GM12878 (cell line): ENCODE measurements around the gene LPCAT3. TPM values are rescaled to one million over a fixed set of nuclear protein-coding genes. Genes with fewer than 3 reads are reported as not detected.

Source experiments
- BACH1 ChIP-seq: fragments of 450-650 bp; IDR thresholded peaks from 2 replicates; pipeline ENCODE4 v1.6.1; 2017; ENCODE audit warnings: mild to moderate bottlenecking, borderline replicate concordance
- CHD1 ChIP-seq: IDR thresholded peaks from 2 replicates; pipeline ENCODE4 v1.6.1; 2012; ENCODE audit warnings: low read depth, low read length, improper control_type of control experiment
- ETV6 ChIP-seq, 2 experiments: fragments of 450-650 bp in 1 of 2; IDR thresholded peaks in 1 of 2; conservative IDR thresholded peaks in 1 of 2; 2 replicates each; pipeline ENCODE4 v1.6.1; 2014; ENCODE audit warnings: antibody characterized with exemption in 1 of 2, borderline replicate concordance in 1 of 2, low read depth in 1 of 2, mild to moderate bottlenecking in 1 of 2, moderate library complexity in 1 of 2
- IKZF2 ChIP-seq, 2 experiments: fragments of 450-650 bp; IDR thresholded peaks; 2 replicates each; pipeline ENCODE4 v1.6.1; 2017; ENCODE audit warnings: mild to moderate bottlenecking in 2 of 2, moderate library complexity in 2 of 2
- LARP7 ChIP-seq: fragments of 450-650 bp; IDR thresholded peaks from 2 replicates; pipeline ENCODE4 v1.6.1; 2017; ENCODE audit warnings: mild to moderate bottlenecking
- MXI1 ChIP-seq: fragments of 150-350 bp; IDR thresholded peaks from 2 replicates; pipeline ENCODE4 v1.6.1; 2011; ENCODE audit warnings: low read depth, mild to moderate bottlenecking, inconsistent platforms, low read length, improper control_type of control experiment
- POLR2AphosphoS5 ChIP-seq: IDR thresholded peaks from 2 replicates; pipeline ENCODE4 v1.6.1; 2011; ENCODE audit warnings: mild to moderate bottlenecking, low read length, inconsistent platforms
- SMC3 ChIP-seq: IDR thresholded peaks from 2 replicates; pipeline ENCODE4 v1.6.1; 2011; ENCODE audit warnings: low read length, improper control_type of control experiment, borderline replicate concordance
- SRF ChIP-seq, 2 experiments: IDR thresholded peaks; 2 replicates each; pipeline ENCODE4 v1.6.1; 2011; ENCODE audit warnings: low read depth in 2 of 2, low read length in 2 of 2, mild to moderate bottlenecking in 1 of 2, moderate library complexity in 1 of 2
- TCF12 ChIP-seq: IDR thresholded peaks from 2 replicates; pipeline ENCODE4 v1.6.1; 2011; ENCODE audit warnings: low read depth, mild to moderate bottlenecking, low read length
- polyA plus RNA-seq, 11 experiments: library from polyadenylated mRNA; depleted of rRNA in 4 of 11; unstranded in 6 of 11; stranded (reverse) in 5 of 11; fragments of >200 nt; fragmentation: Nextera tagmentation in 4 of 11; fragmentation: Illumina TruSeq in 1 of 11; extraction: Ambion mirVana in 4 of 11; extraction: Trizol in 1 of 11; gene quantifications; 1 replicate in 1 of 11; 2 replicates in 10 of 11; pipeline versions ENCODE4 v1.2.1 to v1.2.3, GENCODE V29; 2011 to 2016; ENCODE audit warnings: inconsistent platforms in 2 of 11, missing spikeins in 2 of 11, low read depth in 1 of 11
- total RNA-seq, 4 experiments: library from RNA; depleted of rRNA in 3 of 4; stranded (reverse); fragments of >200 nt in 3 of 4; fragmentation: Illumina TruSeq in 1 of 4; extraction: Trizol in 1 of 4; gene quantifications; 2 replicates each; pipeline versions ENCODE4 v1.2.1 to v1.2.3, GENCODE V29; 2013 to 2021
- TF ChIP-seq, protein P1 (sequence below): fragments of 450-650 bp; IDR thresholded peaks from 2 replicates; pipeline ENCODE4 v1.6.1; 2017; ENCODE audit warnings: mild to moderate bottlenecking, moderate library complexity
- TF ChIP-seq, protein P2 (sequence below): IDR thresholded peaks from 2 replicates; pipeline ENCODE4 v1.6.1; 2012; ENCODE audit warnings: improper control_type of control experiment, low read depth, low read length; ENCODE audit not compliant: insufficient replicate concordance
- TF ChIP-seq, protein P3 (sequence below), 3 experiments: IDR thresholded peaks in 2 of 3; conservative IDR thresholded peaks in 1 of 3; 2 replicates each; pipeline ENCODE4 v1.5.1; 2011; ENCODE audit warnings: low read depth in 3 of 3, low read length in 3 of 3, mild to moderate bottlenecking in 3 of 3, control low read depth in 2 of 3, moderate library complexity in 2 of 3, inconsistent platforms in 1 of 3, mixed read lengths in 1 of 3; ENCODE audit not compliant: control insufficient read depth in 2 of 3, insufficient read depth in 1 of 3; ENCODE audit errors: extremely low read depth in 1 of 3
- TF ChIP-seq, protein P4 (sequence below): fragments of 450-650 bp; IDR thresholded peaks from 2 replicates; pipeline ENCODE4 v1.6.1; 2017; ENCODE audit warnings: low read depth, mild to moderate bottlenecking, moderate library complexity

The LPCAT3 gene
- total and polyA plus RNA-seq, 10 of the 15 experiments (the other 5 are each of a cell fraction or from before 2014, with no cell fraction given), result 2.6 to 48.3 (median 23.0) TPM

DNA sequence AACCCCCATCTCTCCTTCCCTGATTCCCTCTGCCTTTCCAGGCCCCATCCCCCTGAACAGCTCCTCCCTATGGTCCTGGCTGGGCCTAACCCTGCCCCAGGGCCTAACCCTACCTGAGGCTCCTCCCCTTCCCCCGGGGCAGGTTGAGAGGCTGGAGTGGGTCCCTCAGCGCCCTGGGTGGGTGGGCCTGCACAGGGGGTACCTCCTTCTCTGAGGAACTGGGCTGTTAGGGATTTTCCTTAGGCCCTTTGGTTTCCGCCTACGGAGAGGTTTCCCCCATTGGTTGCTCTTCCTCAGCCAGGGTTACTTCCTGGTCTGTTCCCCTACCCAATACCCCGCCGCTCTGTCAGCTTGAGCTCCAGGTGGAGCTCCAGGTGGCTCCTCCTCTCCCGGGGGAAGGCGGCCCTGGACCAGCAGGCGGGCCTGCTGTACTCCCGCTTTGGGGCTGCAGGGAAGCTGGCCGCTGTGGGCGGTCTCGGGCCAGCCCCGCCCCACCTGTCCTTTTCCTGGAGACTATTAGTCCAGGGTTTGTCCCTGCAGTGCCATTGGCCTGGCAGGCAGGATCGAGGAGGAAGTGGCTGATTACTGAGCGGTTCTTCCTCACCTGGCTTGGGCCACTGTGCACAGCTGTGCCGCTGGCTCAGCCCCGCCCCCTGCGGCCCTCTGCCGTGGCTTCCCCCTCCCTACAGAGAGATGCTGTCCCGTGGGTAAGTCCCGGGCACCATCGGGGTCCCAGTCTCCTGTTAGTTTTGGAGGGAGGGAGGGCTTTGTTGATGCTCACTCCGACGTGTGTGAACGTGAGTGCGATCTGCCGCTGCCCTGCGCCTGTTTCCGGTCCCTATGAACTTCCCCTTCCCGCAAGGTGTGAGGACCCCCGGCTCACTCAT lies 72.0 kb downstream of the LPCAT3 start (continued):
- peak; percentile 28; the same call in 1 of the 2 replicates for TF ChIP-seq LARP7
- TF ChIP-seq, protein P1, sequence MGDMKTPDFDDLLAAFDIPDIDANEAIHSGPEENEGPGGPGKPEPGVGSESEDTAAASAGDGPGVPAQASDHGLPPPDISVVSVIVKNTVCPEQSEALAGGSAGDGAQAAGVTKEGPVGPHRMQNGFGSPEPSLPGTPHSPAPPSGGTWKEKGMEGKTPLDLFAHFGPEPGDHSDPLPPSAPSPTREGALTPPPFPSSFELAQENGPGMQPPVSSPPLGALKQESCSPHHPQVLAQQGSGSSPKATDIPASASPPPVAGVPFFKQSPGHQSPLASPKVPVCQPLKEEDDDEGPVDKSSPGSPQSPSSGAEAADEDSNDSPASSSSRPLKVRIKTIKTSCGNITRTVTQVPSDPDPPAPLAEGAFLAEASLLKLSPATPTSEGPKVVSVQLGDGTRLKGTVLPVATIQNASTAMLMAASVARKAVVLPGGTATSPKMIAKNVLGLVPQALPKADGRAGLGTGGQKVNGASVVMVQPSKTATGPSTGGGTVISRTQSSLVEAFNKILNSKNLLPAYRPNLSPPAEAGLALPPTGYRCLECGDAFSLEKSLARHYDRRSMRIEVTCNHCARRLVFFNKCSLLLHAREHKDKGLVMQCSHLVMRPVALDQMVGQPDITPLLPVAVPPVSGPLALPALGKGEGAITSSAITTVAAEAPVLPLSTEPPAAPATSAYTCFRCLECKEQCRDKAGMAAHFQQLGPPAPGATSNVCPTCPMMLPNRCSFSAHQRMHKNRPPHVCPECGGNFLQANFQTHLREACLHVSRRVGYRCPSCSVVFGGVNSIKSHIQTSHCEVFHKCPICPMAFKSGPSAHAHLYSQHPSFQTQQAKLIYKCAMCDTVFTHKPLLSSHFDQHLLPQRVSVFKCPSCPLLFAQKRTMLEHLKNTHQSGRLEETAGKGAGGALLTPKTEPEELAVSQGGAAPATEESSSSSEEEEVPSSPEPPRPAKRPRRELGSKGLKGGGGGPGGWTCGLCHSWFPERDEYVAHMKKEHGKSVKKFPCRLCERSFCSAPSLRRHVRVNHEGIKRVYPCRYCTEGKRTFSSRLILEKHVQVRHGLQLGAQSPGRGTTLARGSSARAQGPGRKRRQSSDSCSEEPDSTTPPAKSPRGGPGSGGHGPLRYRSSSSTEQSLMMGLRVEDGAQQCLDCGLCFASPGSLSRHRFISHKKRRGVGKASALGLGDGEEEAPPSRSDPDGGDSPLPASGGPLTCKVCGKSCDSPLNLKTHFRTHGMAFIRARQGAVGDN, result peak; percentile 28; the same call in 1 of the 2 replicates
- peak; percentile 76 for TF ChIP-seq MXI1
- TF ChIP-seq, protein P2, sequence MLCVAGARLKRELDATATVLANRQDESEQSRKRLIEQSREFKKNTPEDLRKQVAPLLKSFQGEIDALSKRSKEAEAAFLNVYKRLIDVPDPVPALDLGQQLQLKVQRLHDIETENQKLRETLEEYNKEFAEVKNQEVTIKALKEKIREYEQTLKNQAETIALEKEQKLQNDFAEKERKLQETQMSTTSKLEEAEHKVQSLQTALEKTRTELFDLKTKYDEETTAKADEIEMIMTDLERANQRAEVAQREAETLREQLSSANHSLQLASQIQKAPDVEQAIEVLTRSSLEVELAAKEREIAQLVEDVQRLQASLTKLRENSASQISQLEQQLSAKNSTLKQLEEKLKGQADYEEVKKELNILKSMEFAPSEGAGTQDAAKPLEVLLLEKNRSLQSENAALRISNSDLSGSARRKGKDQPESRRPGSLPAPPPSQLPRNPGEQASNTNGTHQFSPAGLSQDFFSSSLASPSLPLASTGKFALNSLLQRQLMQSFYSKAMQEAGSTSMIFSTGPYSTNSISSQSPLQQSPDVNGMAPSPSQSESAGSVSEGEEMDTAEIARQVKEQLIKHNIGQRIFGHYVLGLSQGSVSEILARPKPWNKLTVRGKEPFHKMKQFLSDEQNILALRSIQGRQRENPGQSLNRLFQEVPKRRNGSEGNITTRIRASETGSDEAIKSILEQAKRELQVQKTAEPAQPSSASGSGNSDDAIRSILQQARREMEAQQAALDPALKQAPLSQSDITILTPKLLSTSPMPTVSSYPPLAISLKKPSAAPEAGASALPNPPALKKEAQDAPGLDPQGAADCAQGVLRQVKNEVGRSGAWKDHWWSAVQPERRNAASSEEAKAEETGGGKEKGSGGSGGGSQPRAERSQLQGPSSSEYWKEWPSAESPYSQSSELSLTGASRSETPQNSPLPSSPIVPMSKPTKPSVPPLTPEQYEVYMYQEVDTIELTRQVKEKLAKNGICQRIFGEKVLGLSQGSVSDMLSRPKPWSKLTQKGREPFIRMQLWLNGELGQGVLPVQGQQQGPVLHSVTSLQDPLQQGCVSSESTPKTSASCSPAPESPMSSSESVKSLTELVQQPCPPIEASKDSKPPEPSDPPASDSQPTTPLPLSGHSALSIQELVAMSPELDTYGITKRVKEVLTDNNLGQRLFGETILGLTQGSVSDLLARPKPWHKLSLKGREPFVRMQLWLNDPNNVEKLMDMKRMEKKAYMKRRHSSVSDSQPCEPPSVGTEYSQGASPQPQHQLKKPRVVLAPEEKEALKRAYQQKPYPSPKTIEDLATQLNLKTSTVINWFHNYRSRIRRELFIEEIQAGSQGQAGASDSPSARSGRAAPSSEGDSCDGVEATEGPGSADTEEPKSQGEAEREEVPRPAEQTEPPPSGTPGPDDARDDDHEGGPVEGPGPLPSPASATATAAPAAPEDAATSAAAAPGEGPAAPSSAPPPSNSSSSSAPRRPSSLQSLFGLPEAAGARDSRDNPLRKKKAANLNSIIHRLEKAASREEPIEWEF, result no peak
- no peak for TF ChIP-seq CHD1
- TF ChIP-seq SRF (IDR thresholded peaks at IDR 0.05; ENCODE audit: low read depth in 2 of 2, low read length in 2 of 2), result no peak
- 0 out of 2 replicates have a peak, but pooled peaks have one; percentile 12 for TF ChIP-seq BACH1
- TF ChIP-seq IKZF2 (IDR thresholded peaks at IDR 0.05), result peak; percentile 75 to 83; a peak in 2 of 4 replicates
- TF ChIP-seq, protein P3, sequence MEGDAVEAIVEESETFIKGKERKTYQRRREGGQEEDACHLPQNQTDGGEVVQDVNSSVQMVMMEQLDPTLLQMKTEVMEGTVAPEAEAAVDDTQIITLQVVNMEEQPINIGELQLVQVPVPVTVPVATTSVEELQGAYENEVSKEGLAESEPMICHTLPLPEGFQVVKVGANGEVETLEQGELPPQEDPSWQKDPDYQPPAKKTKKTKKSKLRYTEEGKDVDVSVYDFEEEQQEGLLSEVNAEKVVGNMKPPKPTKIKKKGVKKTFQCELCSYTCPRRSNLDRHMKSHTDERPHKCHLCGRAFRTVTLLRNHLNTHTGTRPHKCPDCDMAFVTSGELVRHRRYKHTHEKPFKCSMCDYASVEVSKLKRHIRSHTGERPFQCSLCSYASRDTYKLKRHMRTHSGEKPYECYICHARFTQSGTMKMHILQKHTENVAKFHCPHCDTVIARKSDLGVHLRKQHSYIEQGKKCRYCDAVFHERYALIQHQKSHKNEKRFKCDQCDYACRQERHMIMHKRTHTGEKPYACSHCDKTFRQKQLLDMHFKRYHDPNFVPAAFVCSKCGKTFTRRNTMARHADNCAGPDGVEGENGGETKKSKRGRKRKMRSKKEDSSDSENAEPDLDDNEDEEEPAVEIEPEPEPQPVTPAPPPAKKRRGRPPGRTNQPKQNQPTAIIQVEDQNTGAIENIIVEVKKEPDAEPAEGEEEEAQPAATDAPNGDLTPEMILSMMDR (IDR thresholded peaks at IDR 0.05 in 2 of 3, conservative IDR thresholded peaks at IDR 0.05 in 1 of 3; ENCODE audit: control insufficient read depth in 2 of 3, extremely low read depth in 1 of 3, insufficient read depth in 1 of 3, low read depth in 3 of 3, low read length in 3 of 3), result no peak
- TF ChIP-seq TCF12, result peak; percentile 83
- no peak for TF ChIP-seq SMC3
- peak; percentile 34; the same call in 1 of the 2 replicates for TF ChIP-seq POLR2AphosphoS5
- TF ChIP-seq ETV6 (conservative IDR thresholded peaks at IDR 0.05 in 1 of 2, IDR thresholded peaks at IDR 0.05 in 1 of 2; ENCODE audit: borderline replicate concordance in 1 of 2, low read depth in 1 of 2), result peak; percentile 47 to 55; a peak in 2 of 4 replicates
- TF ChIP-seq, protein P4, sequence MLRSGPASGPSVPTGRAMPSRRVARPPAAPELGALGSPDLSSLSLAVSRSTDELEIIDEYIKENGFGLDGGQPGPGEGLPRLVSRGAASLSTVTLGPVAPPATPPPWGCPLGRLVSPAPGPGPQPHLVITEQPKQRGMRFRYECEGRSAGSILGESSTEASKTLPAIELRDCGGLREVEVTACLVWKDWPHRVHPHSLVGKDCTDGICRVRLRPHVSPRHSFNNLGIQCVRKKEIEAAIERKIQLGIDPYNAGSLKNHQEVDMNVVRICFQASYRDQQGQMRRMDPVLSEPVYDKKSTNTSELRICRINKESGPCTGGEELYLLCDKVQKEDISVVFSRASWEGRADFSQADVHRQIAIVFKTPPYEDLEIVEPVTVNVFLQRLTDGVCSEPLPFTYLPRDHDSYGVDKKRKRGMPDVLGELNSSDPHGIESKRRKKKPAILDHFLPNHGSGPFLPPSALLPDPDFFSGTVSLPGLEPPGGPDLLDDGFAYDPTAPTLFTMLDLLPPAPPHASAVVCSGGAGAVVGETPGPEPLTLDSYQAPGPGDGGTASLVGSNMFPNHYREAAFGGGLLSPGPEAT, result peak; percentile 80; the same call in 1 of the 2 replicates
